GM12878 (cell line): ENCODE data around the gene PRDM12. TPM values are rescaled to one million over a fixed set of nuclear protein-coding genes. Genes with fewer than 3 reads are reported as not detected.

Experiments used
- ATAC-seq: fragments of 200-7000 bp; cut with Tn5 transposase; 3 replicates; pipeline ENCODE4 v1.9.1; 2020; ENCODE audit warnings: mild to moderate bottlenecking, moderate library complexity
- BruUV-seq: library from RNA; stranded (reverse); fragments of 400-500 nt; replicated peaks from 2 replicates; lab custom pipeline; 2021; lab: Mats Ljungman, UMichigan
- CTCF ChIA-PET: fragments of 300-600 bp; sonication (Branson Sonifier 250); formaldehyde crosslinking; extraction: SDS; loops from one replicate; lab custom pipeline; 2021; ENCODE audit warnings: inconsistent platforms; lab: Yijun Ruan, JAX
- POLR2A ChIA-PET: fragments of 350-600 bp; formaldehyde crosslinking; extraction: SDS; loops from one replicate; lab custom pipeline; 2021; ENCODE audit warnings: inconsistent platforms; lab: Charles Lee
- RAD21 ChIA-PET: fragments of 300-600 bp; sonication (Branson Sonifier 250); formaldehyde crosslinking; loops from one replicate; lab custom pipeline; 2023; ENCODE audit warnings: antibody characterized with exemption; ENCODE audit not compliant: unreplicated experiment; lab: Charles Lee
- SMC1A ChIA-PET: fragments of 300-600 bp; sonication (Branson Sonifier 250); formaldehyde crosslinking; loops from one replicate; lab custom pipeline; 2023; ENCODE audit not compliant: unreplicated experiment, uncharacterized antibody; lab: Charles Lee
- DNase-seq: peaks from one replicate; pipeline ENCODE4 v3.0.0-alpha.2; 2011; ENCODE audit warnings: low read depth, low spot score
- FAIRE-seq: peaks from 3 replicates; lab custom pipeline; 2011; peaks lifted over from hg19 to GRCh38; lab: Jason Lieb, UNC
- H2AFZ ChIP-seq: 2 replicates; pipeline ENCODE4 v1.6.0; 2011; ENCODE audit warnings: low read depth, low read length, control low read depth; ENCODE audit not compliant: control insufficient read depth
- H3K27ac ChIP-seq: 2 replicates; pipeline ENCODE4 v1.5.1; 2011; ENCODE audit warnings: control low read depth; ENCODE audit not compliant: control insufficient read depth, insufficient read depth
- H3K27me3 ChIP-seq, 2 experiments: replicated peaks in 1 of 2; 2 replicates each; pipeline versions ENCODE4 v1.6.0 to v1.6.1; 2011; ENCODE audit warnings: low read length in 1 of 2; ENCODE audit not compliant: control insufficient read depth in 2 of 2, insufficient read depth in 2 of 2
- H3K36me3 ChIP-seq, 2 experiments: 2 replicates each; pipeline ENCODE4 v1.5.1; 2011; ENCODE audit warnings: low read length in 1 of 2; ENCODE audit not compliant: control insufficient read depth in 2 of 2, insufficient read depth in 2 of 2
- H3K4me1 ChIP-seq: 2 replicates; pipeline ENCODE4 v1.6.1; 2011; ENCODE audit warnings: mild to moderate bottlenecking, low read length, moderate library complexity, mixed read lengths; ENCODE audit not compliant: control insufficient read depth, insufficient read depth
- H3K4me2 ChIP-seq: 2 replicates; pipeline ENCODE4 v1.6.0; 2011; ENCODE audit warnings: control low read depth; ENCODE audit not compliant: control insufficient read depth, insufficient read depth
- H3K4me3 ChIP-seq: fragments of 200-600 bp; sonication (generic); 2 replicates; pipeline ENCODE4 v1.5.1; 2016
- H3K79me2 ChIP-seq: 2 replicates; pipeline ENCODE4 v1.6.0; 2011; ENCODE audit warnings: low read length; ENCODE audit not compliant: control insufficient read depth, insufficient read depth
- H3K9ac ChIP-seq: 2 replicates; pipeline ENCODE4 v1.8.0; 2011; ENCODE audit warnings: low read length, control low read depth, mixed read lengths; ENCODE audit not compliant: control insufficient read depth, insufficient read depth
- H3K9me3 ChIP-seq: replicated peaks from 3 replicates; pipeline ENCODE4 v1.5.1; 2011; ENCODE audit warnings: mild to moderate bottlenecking, low read length; ENCODE audit not compliant: control insufficient read depth, insufficient read depth
- H4K20me1 ChIP-seq: 2 replicates; pipeline ENCODE4 v1.6.0; 2011; ENCODE audit not compliant: control insufficient read depth, insufficient read depth
- CEBPZ ChIP-seq: fragments of 150-350 bp; IDR thresholded peaks from 2 replicates; pipeline ENCODE4 v1.6.1; 2016; ENCODE audit warnings: low read depth, low read length
- EZH2 ChIP-seq: IDR thresholded peaks from 2 replicates; pipeline ENCODE4 v1.6.1; 2012; ENCODE audit warnings: low read depth, mild to moderate bottlenecking, control low read depth, inconsistent platforms, low read length, borderline replicate concordance; ENCODE audit not compliant: control insufficient read depth
- KLF5 ChIP-seq: fragments of 450-650 bp; IDR thresholded peaks from 2 replicates; pipeline ENCODE4 v1.6.1; 2014; ENCODE audit warnings: mild to moderate bottlenecking; ENCODE audit not compliant: partially characterized antibody
- NFIC ChIP-seq: IDR thresholded peaks from 2 replicates; pipeline ENCODE4 v1.6.1; 2012; ENCODE audit warnings: low read depth, mild to moderate bottlenecking, inconsistent platforms, low read length, moderate library complexity
- NR2F1 ChIP-seq: fragments of 450-650 bp; conservative IDR thresholded peaks from 2 replicates; pipeline ENCODE4 v1.6.1; 2017; ENCODE audit warnings: mild to moderate bottlenecking
- PAX8 ChIP-seq: fragments of 450-650 bp; IDR thresholded peaks from 2 replicates; pipeline ENCODE4 v1.6.1; 2017; ENCODE audit warnings: mild to moderate bottlenecking, moderate library complexity
- PKNOX1 ChIP-seq: fragments of 450-650 bp; IDR thresholded peaks from 2 replicates; pipeline ENCODE4 v1.6.1; 2016; ENCODE audit warnings: mild to moderate bottlenecking
- RAD51 ChIP-seq: fragments of 450-650 bp; IDR thresholded peaks from 2 replicates; pipeline ENCODE4 v1.6.1; 2016; ENCODE audit warnings: moderate library complexity, mild to moderate bottlenecking, inconsistent platforms
- RCOR1 ChIP-seq: conservative IDR thresholded peaks from 2 replicates; pipeline ENCODE4 v1.6.1; 2012; ENCODE audit warnings: low read depth, low read length, improper control_type of control experiment
- RELA ChIP-seq: fragments of 450-650 bp; IDR thresholded peaks from 2 replicates; pipeline ENCODE4 v1.8.0; 2014; ENCODE audit warnings: borderline replicate concordance; ENCODE audit not compliant: partially characterized antibody
- SIX5 ChIP-seq: IDR thresholded peaks from 2 replicates; pipeline ENCODE4 v1.6.1; 2011; ENCODE audit warnings: mild to moderate bottlenecking, low read depth, low read length, moderate library complexity; ENCODE audit not compliant: severe bottlenecking
- SPI1 ChIP-seq: IDR thresholded peaks from 2 replicates; pipeline ENCODE4 v1.6.1; 2011; ENCODE audit warnings: low read depth, mild to moderate bottlenecking, low read length, moderate library complexity, borderline replicate concordance; ENCODE audit not compliant: insufficient read depth
- SUZ12 ChIP-seq: fragments of 200-600 bp; sonication (generic); IDR thresholded peaks from one replicate; pipeline ENCODE4 v1.6.1; 2018; ENCODE audit warnings: antibody characterized with exemption, mild to moderate bottlenecking; ENCODE audit not compliant: unreplicated experiment
- ZNF622 ChIP-seq: fragments of 450-650 bp; IDR thresholded peaks from 2 replicates; pipeline ENCODE4 v1.6.1; 2017; ENCODE audit warnings: mild to moderate bottlenecking, inconsistent platforms
- WGBS: methylation state at CpG from one replicate; pipeline ENCODE4 v1.1.6; 2016; ENCODE audit warnings: low lambda C conversion rate; ENCODE audit not compliant: insufficient replicate concordance, insufficient coverage; ENCODE audit errors: missing lambda C conversion rate; 5-methylcytosine and 5-hydroxymethylcytosine counted together
- in situ Hi-C: fragments of 300-500 bp; cut with MboI; formaldehyde crosslinking; loops from 9 replicates; pipeline ENCODE4 v1.14.3; 2018; ENCODE audit warnings: mixed read lengths
- intact Hi-C: fragments of 100-400 bp; cut with micrococcal nuclease; formaldehyde crosslinking; loops from one replicate; pipeline ENCODE4 v1.14.2; 2022; ENCODE audit not compliant: unreplicated experiment
- polyA plus RNA-seq, 11 experiments: library from polyadenylated mRNA; depleted of rRNA in 4 of 11; unstranded in 6 of 11; stranded (reverse) in 5 of 11; fragments of >200 nt; fragmentation: Nextera tagmentation in 4 of 11; fragmentation: Illumina TruSeq in 1 of 11; extraction: Ambion mirVana in 4 of 11; extraction: Trizol in 1 of 11; gene quantifications; 1 replicate in 1 of 11; 2 replicates in 10 of 11; pipeline versions ENCODE4 v1.2.1 to v1.2.3, GENCODE V29; 2011 to 2016; ENCODE audit warnings: inconsistent platforms in 2 of 11, missing spikeins in 2 of 11, low read depth in 1 of 11
- total RNA-seq, 4 experiments: library from RNA; depleted of rRNA in 3 of 4; stranded (reverse); fragments of >200 nt in 3 of 4; fragmentation: Illumina TruSeq in 1 of 4; extraction: Trizol in 1 of 4; gene quantifications; 2 replicates each; pipeline versions ENCODE4 v1.2.1 to v1.2.3, GENCODE V29; 2013 to 2021

PRDM12 gene
- total and polyA plus RNA-seq, 10 of the 15 experiments (the other 5 are each of a cell fraction or from before 2014, with no cell fraction given), result not detected

- H2AFZ ChIP-seq, result no peak overlapping the region
- ATAC-seq (peak; percentile 31), FAIRE-seq (no peak), DNase-seq (no peak)
- no peaks in the 10 kb centered on the region for H4K20me1 ChIP-seq
- H3K79me2 ChIP-seq, result no peaks in the 10 kb centered on the region
- in situ Hi-C loops (no loop called here), intact Hi-C loops (no loop called here)
- no peak overlapping the region for H3K4me2 ChIP-seq
- peaks cover 14 to 29% of the 10 kb centered on the region in 2 experiments for H3K27me3 ChIP-seq
- no peak overlapping the region for H3K4me3 ChIP-seq
- RAD21 ChIA-PET, result no interaction called here
- H3K4me1 ChIP-seq, result no peaks in the 10 kb centered on the region
- no peak overlapping the region for H3K9ac ChIP-seq
- WGBS, result 23% methylated on average over 63 of the region's 65 CpGs
- BruUV-seq, result no TSS peak
- POLR2A ChIA-PET, result no interaction called here
- CTCF ChIA-PET, result no interaction called here
- TF ChIP-seq NFIC, result no peak
- peak; percentile 38; the same call in 1 of the 2 replicates for TF ChIP-seq EZH2
- peak; percentile 59 for TF ChIP-seq SUZ12
- no peaks in the 10 kb centered on the region for H3K9me3 ChIP-seq
- SMC1A ChIA-PET, result no interaction called here
- H3K27ac ChIP-seq, result no peak overlapping the region
- H3K36me3 ChIP-seq, result no peaks in the 10 kb centered on the region
Measured at GRCh38 chr9:130663258-130663976, 977 bp upstream of the PRDM12 start.

GRCh38 chr9:130663977-130664250, 480 bp upstream of the PRDM12 start:
- intact Hi-C loops, result no loop called here
- no peak for TF ChIP-seq KLF5
- TF ChIP-seq PKNOX1, result no peak
- no peak for TF ChIP-seq ZNF622
- TF ChIP-seq PAX8, result no peak
- no peak for TF ChIP-seq SPI1
- TF ChIP-seq NR2F1, result no peak
- TF ChIP-seq CEBPZ, result no peak
- TF ChIP-seq RCOR1, result no peak
- no peak for TF ChIP-seq SIX5
- no peak for TF ChIP-seq RAD51
- TF ChIP-seq RELA, result no peak

More at GRCh38 chr9:130663977-130664250, 480 bp upstream of the PRDM12 start:
- POLR2A ChIA-PET, result no interaction called here
- Histone ChIP-seq H3K9me3 (no peaks in the 10 kb centered on the region), H2AFZ (no peak overlapping the region), H3K4me1 (no peaks in the 10 kb centered on the region), H3K36me3 (no peaks in the 10 kb centered on the region), H4K20me1 (no peaks in the 10 kb centered on the region), H3K27me3 (peaks cover 14 to 27% of the 10 kb centered on the region in 2 experiments), H3K27ac (no peak overlapping the region), H3K79me2 (no peaks in the 10 kb centered on the region), H3K4me2 (no peak overlapping the region), H3K9ac (no peak overlapping the region), H3K4me3 (no peak overlapping the region)
- FAIRE-seq (no peak), ATAC-seq (no peak), DNase-seq (no peak)
- in situ Hi-C loops, result no loop called here
- WGBS, result 57% methylated on average over 15 of the region's 19 CpGs
- RAD21 ChIA-PET, result no interaction called here
- CTCF ChIA-PET, result no interaction called here
- SMC1A ChIA-PET, result no interaction called here
- BruUV-seq, result no TSS peak
